NOMO-1 treated with DMSO at 0.1 percent for 48 hours (cell line): ENCODE data around the gene GSTM2.

ENCODE experiments used
- DNase-seq: peaks from one replicate; lab custom pipeline; 2025; ENCODE audit not compliant: unreplicated experiment; lab: John Stamatoyannopoulos, UW

The GSTM2 gene

GRCh38 chr1:109667452-109668122, at the start of gene GSTM2:
Gene GSTM2 (plus strand): TSS chr1:109668057. CDS start chr1:109668116, 59 bp downstream.
- DNase-seq, result peak; percentile 68

- DNase-seq, result no peak
These were observed 48.9 kb upstream of the GSTM2 start for GRCh38 chr1:109618661-109619575.

- DNase-seq, result peak; percentile 75
These were observed 48.1 kb upstream of the GSTM2 start, which contains the start of the genes AMPD2 and GNAT2 for GRCh38 chr1:109619576-109620400. Gene AMPD2 (plus strand): TSS chr1:109619837. CDS start chr1:109621176, 1,339 bp downstream. Gene GNAT2 (minus strand): TSS chr1:109619616. CDS start chr1:109612870, 6,746 bp downstream.

GRCh38 chr1:109620401-109620791, 47.5 kb upstream of the GSTM2 start:
- DNase-seq, result no peak

- peak; percentile 93 for DNase-seq
These were observed 47.0 kb upstream of the GSTM2 start for GRCh38 chr1:109620841-109621286.

GRCh38 chr1:109621379-109622136, 46.3 kb upstream of the GSTM2 start:
- no peak for DNase-seq

GRCh38 chr1:109622137-109622892, 45.5 kb upstream of the GSTM2 start:
- no peak for DNase-seq

GRCh38 chr1:109622895-109623294, 45.0 kb upstream of the GSTM2 start:
- no peak for DNase-seq

- no peak for DNase-seq
These were observed 44.2 kb upstream of the GSTM2 start for GRCh38 chr1:109623601-109624161.

GRCh38 chr1:109624201-109625010, 43.5 kb upstream of the GSTM2 start:
- peak; percentile 32 for DNase-seq

- DNase-seq, result no peak
These were observed 42.7 kb upstream of the GSTM2 start for GRCh38 chr1:109625176-109625575.

- DNase-seq, result no peak
These were observed 42.0 kb upstream of the GSTM2 start for GRCh38 chr1:109625601-109626560.

- no peak for DNase-seq
These were observed 41.0 kb upstream of the GSTM2 start for GRCh38 chr1:109626682-109627408.

GRCh38 chr1:109627692-109628399, 40.0 kb upstream of the GSTM2 start:
- no peak for DNase-seq

- no peak for DNase-seq
These were observed 39.1 kb upstream of the GSTM2 start for GRCh38 chr1:109628540-109629321.
